HG02943 (cell line): Measurements from ENCODE around the gene MMP1.
A peak's percentile ranks its signal among the peaks of the same experiment; 100 is the strongest.

Experiments used
- ATAC-seq: cut with Tn5 transposase; IDR thresholded peaks from one replicate; pipeline ENCODE4 v1.9.1; 2021; ENCODE audit warnings: mild to moderate bottlenecking, low read depth, moderate library complexity; ENCODE audit not compliant: unreplicated experiment

Gene MMP1

GRCh38 chr11:102809971-102810370 is 12.0 kb upstream of the MMP1 start:
- no peak for ATAC-seq

DNA sequence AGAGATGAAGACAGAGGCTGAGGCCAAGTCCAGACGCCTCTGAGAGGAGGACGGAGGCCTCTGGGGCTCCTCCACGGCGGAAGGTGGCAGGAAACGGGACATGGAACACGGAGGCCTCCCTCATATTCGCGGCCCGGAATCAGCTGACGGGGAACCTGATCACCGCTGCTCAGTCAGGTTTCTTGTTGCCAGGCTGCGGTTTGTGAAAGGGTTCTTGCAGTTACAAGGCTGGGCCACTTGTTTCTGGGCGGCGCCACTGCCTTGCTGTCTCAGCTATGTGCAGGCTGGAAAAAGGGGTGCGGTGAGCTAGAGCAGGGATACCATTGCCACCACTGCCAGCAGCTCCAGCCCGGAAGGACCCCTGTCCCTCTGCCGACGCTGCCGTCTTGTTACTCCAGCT is 10.0 kb upstream of the MMP1 start:
- peak; percentile 59 for ATAC-seq

GRCh38 chr11:102806296-102806695 is 8.3 kb upstream of the MMP1 start:
- ATAC-seq = no peak

- no peak for ATAC-seq
Observed at GRCh38 chr11:102802341-102802740, 4.4 kb upstream of the MMP1 start.

DNA sequence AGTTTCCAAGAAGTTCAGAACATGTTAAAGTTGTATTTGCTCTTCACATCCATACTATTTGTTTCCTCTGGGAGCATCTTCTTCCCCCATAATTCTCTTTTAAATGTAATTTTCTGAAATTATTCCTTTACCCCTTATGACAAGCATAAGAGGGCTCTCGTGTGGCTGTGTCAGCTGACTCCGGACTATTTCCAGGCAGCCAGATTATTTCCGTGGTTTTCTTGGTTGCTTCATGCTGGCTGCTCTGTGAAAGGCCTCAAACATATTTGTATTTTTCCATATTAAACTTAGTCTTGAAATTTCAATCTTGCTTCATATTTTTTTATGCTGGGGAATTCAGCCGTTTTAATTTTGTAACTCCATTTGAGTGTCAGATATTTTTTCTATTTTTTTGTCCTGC is 2.8 kb upstream of the MMP1 start:
- no peak for ATAC-seq

GRCh38 chr11:102799681-102800340 is 1.9 kb upstream of the MMP1 start:
- ATAC-seq = no peak

- peak; percentile 82 for ATAC-seq
Observed at GRCh38 chr11:102794382-102794781, 3.6 kb downstream of the MMP1 start.

DNA sequence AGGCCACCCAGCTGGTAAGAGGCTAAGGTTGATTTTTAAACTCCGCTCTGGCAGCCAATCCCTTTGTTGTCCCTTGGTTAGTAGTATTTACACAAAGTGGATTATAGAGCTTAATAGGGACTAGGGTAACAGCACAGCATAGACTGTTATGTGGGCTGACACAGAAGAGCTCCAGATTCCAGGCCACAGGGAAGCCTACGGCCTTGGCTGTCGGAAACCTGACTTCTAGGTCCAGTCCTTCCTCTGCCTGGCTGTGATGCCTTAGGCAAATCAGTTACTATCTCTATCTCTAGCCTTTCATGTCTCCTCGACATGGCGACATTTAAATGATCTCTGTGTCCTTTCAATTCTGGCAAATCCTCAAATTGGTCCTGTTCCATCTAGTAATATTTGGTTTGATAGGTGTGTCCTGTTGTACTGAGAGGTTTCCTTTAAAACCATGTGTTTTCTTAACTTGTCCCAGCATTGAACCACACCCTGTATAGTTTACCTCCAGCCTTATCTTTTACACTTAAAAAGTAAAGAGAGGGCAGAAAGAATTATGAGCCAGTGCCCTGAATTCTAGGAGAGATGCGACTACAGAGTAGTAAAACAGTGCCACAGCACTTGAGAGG is 4.2 kb downstream of the MMP1 start:
- ATAC-seq = no peak

DNA sequence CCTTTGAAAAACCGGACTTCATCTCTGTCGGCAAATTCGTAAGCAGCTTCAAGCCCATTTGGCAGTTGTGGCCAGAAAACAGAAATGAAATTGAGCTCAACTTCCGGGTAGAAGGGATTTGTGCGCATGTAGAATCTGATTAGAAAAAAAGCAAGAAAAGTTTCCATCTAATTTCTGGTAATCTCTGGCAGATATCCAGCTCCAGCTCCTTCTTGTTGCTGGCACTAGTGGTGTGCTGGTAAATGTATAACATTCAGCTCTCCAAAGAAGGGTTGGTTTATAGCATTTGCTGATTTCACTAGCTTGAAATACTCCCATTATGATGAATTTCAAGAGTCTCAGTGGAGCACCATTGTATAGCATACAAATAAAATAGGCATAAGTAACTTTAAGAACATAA is 5.4 kb downstream of the MMP1 start:
- ATAC-seq = no peak

DNA sequence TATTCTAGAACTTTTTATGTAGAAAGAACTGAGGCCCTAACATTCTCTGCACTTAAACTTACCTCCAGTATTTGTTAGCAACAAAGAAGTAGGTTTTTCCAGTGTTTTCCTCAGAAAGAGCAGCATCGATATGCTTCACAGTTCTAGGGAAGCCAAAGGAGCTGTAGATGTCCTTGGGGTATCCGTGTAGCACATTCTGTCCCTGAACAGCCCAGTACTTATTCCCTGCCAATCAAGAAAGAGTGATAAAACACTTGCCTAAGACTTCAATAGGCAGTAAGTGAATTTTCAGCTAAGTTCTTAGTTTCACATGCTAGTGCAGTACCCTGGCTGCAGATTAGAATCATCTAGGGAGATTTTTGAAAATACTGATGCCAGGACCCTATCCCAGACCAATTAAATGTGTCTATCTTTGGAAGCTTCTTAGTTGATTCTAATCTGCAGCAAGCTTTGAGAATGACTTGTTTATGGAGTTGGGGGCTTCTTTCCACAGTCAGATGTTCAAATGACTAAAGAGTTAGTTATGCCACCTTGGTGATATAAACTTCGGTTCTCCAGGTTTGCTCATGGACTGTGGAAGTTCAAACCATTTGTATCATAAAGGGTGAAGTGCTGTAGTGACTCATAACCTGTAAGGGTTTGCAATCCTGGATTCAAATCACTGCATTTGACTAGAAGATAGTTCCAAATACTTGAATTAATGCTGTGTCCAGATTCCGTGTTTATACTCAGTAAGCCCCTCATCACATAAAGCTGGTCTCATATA is 6.5 kb downstream of the MMP1 start:
- ATAC-seq = no peak

DNA sequence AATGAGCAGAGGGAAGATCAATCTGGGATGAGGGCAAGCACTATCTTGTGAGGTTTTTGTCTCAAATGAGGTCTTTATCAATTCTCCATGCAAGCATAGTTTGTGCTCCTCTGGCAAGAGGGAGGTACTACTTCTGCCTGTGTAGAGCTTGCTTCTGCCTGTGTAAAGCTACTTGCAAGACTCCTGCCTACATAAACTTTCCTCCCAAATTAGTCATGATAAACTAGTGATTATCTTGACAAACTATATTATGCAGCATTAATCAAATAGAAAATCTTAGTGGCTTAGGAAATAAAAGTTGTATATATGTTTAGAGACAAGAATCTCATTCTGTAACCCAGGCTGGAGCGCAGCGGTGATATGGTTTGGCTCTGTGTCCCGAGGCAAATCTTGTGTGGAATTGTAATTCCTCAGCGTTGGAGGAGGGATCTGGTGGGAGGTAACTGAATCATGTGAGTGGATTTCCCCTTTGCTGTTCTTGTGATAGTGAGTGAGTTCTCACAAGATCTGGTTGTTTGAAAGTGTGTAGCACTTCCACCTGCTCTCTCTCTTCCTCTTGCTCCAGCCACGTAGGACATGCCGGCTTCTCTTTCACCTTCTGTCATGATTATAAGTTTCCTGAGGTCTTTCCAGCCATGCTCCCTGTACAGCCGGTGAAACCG is 9.5 kb downstream of the MMP1 start:
- ATAC-seq = no peak

- ATAC-seq = no peak
Observed at GRCh38 chr11:102784380-102784779, 13.6 kb downstream of the MMP1 start.

- no peak for ATAC-seq
Observed at GRCh38 chr11:102783720-102784119, 14.2 kb downstream of the MMP1 start.

- ATAC-seq = no peak
Observed at GRCh38 chr11:102783016-102783415, 14.9 kb downstream of the MMP1 start.

GRCh38 chr11:102781676-102782075 is 16.3 kb downstream of the MMP1 start:
- no peak for ATAC-seq

GRCh38 chr11:102780491-102780918 is 17.5 kb downstream of the MMP1 start, which contains the start of gene MMP10:
Gene MMP10, minus strand, starts transcription at chr11:102780628. Its CDS starts 37 bp downstream, at chr11:102780591.
- no peak for ATAC-seq

GRCh38 chr11:102776454-102776853 is 21.5 kb downstream of the MMP1 start:
- no peak for ATAC-seq

GRCh38 chr11:102773386-102773785 is 24.6 kb downstream of the MMP1 start:
- no peak for ATAC-seq

DNA sequence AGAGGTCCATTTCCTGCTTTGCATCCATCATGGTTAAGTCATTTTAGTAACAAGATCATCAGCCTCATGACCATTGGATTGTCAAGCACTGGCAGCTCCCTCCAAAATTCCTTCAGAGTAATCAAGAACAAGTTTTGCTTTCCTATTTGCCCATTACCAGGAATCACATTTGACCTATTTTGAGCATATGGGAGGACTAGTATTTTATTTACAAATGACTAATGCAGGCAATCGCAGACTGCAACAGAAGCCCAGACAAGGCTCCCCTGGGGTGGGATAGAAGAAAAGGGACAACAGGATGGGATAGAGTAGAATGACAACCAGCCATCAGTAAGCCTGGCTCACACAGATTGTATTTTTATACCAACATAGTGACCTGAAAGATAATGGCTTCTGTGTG is 26.6 kb downstream of the MMP1 start:
- ATAC-seq = no peak

DNA sequence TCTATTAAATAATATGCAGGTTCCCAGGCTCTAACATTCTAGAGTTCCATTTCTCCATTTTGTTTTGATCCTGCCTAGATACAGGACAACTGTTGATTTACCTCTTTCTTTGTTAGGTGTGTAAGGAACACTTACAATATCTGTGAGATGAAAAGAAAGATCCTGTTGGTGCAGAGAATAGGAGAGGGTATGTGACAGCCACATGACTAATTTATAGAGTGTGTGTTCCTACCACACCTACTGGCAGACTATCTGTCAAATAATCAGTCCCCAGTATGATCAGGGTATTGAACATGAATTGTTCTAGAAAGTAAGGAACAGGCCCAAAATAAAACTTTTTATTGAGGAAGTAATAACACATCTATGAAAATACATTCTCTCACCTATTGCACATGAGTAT is 27.8 kb downstream of the MMP1 start:
- ATAC-seq = no peak

DNA sequence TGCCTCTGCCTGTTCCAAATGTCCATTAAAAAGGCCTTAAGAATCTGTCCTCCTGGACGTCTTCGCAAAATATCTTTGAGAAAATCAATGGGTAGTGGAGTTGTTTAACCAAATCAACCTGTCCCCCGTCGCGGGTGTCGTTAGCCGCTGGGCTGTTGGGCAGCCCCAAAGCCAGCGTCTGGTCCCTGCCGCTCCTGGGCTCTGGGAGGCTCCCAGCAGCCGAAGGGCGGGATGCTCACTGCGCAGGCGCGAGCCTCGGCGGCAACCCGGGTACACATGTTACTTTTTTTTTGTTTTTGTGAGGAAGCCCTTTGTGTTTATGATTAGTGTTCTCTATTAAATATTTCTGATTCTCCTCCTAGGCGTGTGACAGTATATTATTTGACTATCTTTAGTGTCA is 30.2 kb downstream of the MMP1 start:
- ATAC-seq = no peak
